Lower leg skin (tissue), 3 donors: ENCODE results near the gene TMEM234.

Source experiments
- POLR2A ChIP-seq, 2 donors: fragments of 450-650 bp; IDR thresholded peaks; one replicate each; pipeline ENCODE4 v1.6.1; 2016 to 2017; ENCODE audit warnings: antibody characterized with exemption in 2 of 2, mild to moderate bottlenecking in 1 of 2, moderate library complexity in 1 of 2
- TF ChIP-seq, protein P1 (sequence below), 3 donors: fragments of 450-650 bp; IDR thresholded peaks; one replicate each; pipeline ENCODE4 v1.5.1; 2016; ENCODE audit warnings: antibody characterized with exemption in 3 of 3, mild to moderate bottlenecking in 3 of 3, moderate library complexity in 2 of 3

- TF ChIP-seq, protein P1, sequence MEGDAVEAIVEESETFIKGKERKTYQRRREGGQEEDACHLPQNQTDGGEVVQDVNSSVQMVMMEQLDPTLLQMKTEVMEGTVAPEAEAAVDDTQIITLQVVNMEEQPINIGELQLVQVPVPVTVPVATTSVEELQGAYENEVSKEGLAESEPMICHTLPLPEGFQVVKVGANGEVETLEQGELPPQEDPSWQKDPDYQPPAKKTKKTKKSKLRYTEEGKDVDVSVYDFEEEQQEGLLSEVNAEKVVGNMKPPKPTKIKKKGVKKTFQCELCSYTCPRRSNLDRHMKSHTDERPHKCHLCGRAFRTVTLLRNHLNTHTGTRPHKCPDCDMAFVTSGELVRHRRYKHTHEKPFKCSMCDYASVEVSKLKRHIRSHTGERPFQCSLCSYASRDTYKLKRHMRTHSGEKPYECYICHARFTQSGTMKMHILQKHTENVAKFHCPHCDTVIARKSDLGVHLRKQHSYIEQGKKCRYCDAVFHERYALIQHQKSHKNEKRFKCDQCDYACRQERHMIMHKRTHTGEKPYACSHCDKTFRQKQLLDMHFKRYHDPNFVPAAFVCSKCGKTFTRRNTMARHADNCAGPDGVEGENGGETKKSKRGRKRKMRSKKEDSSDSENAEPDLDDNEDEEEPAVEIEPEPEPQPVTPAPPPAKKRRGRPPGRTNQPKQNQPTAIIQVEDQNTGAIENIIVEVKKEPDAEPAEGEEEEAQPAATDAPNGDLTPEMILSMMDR (IDR thresholded peaks at IDR 0.05), result no peak
- TF ChIP-seq POLR2A (IDR thresholded peaks at IDR 0.05), result no peak
These were observed 20.2 kb upstream of the TMEM234 start for GRCh38 chr1:32242341-32242851.
